Measurements from ENCODE around the gene NIT2. TPM values are rescaled to one million over a fixed set of nuclear protein-coding genes. Genes with fewer than 3 reads are reported as not detected.

NIT2 gene
- total RNA-seq (2011; cell fraction: chromatin; rRNA removed; ENCODE audit: low replicate concordance): 21.7 and 43.7 TPM in 2 replicates
- total RNA-seq (2011; cell fraction: nucleolus; rRNA removed): 13.4 and 13.7 TPM in 2 replicates
- 22.8 and 32.7 TPM in 2 replicates for total RNA-seq (2011; cell fraction: nucleoplasm; rRNA removed)
- 10.9 and 11.4 TPM in 2 replicates for total RNA-seq (2014; rRNA removed)
- 21.5 and 24.8 TPM in 2 replicates for total RNA-seq (2014; rRNA removed; fragmentation: Illumina TruSeq; extraction: Trizol)
- 18.8 and 19.1 TPM in 2 replicates for total RNA-seq (2015; rRNA removed; fragmentation: Illumina TruSeq; extraction: Trizol)
- total RNA-seq (2021): 22.1 and 24.9 TPM in 2 replicates
- polyA plus RNA-seq (2011; rRNA removed): 36.3 and 49.5 TPM in 2 replicates
- 9.1 and 17.4 TPM in 2 replicates for polyA plus RNA-seq (2011; cell fraction: cytosol; rRNA removed)
- polyA plus RNA-seq (2011; cell fraction: nucleus; rRNA removed): 64.7 and 73.1 TPM in 2 replicates
- polyA plus RNA-seq (2012): 28.7 and 29.5 TPM in 2 replicates
- 16.6 and 17.0 TPM in 2 replicates for polyA plus RNA-seq (2014; fragmentation: Illumina TruSeq; extraction: Trizol)
- polyA plus RNA-seq (2014; fragmentation: Nextera tagmentation; extraction: Ambion mirVana): 10 to 100 TPM; 59.9 to 62.2 TPM
- polyA plus RNA-seq (2014; rRNA removed): 26.7 and 26.9 TPM in 2 replicates
- polyA minus RNA-seq (2011; rRNA and poly(A)+ RNA removed): 14.1 and 16.0 TPM in 2 replicates
- 6.1 and 6.9 TPM in 2 replicates for polyA minus RNA-seq (2011; cell fraction: cytosol; rRNA and poly(A)+ RNA removed)
- 12.4 and 14.8 TPM in 2 replicates for polyA minus RNA-seq (2011; cell fraction: nucleus; rRNA and poly(A)+ RNA removed)
- percentile 65 among the genes with signal in this experiment for Bru-seq, nascent RNA
- percentile 64 among the genes with signal in this experiment for BruChase-seq, experiment 1, labeled RNA remaining after a 2-hour chase
- BruChase-seq, experiment 2, labeled RNA remaining after a 6-hour chase: percentile 61 among the genes with signal in this experiment
- long read RNA-seq, experiment 1, full-length matches to known transcripts: 27 of 32 reads
- long read RNA-seq, experiment 1, partial matches to known transcripts: 0 of 32 reads
- long read RNA-seq, experiment 1, other reads (novel, unspliced or antisense): 5 of 32 reads
- long read RNA-seq, experiment 2, full-length matches to known transcripts: 14 of 32 reads
- long read RNA-seq, experiment 2, partial matches to known transcripts: 11 of 32 reads
- long read RNA-seq, experiment 2, other reads (novel, unspliced or antisense): 7 of 32 reads
- long read RNA-seq, experiment 3, full-length matches to known transcripts: 23 of 27 reads
- long read RNA-seq, experiment 3, partial matches to known transcripts: 0 of 27 reads
- long read RNA-seq, experiment 3, other reads (novel, unspliced or antisense): 4 of 27 reads

GRCh38 chr3:100334488-100335351 lies at the start of gene NIT2:
Gene NIT2, plus strand, starts transcription at chr3:100334757. Its CDS starts 35 bp downstream, at chr3:100334792.
- Histone ChIP-seq H3K4me1 (replicated peaks in 1 of 2; ENCODE audit: control insufficient read depth in 2 of 2, insufficient read depth in 2 of 2, low read length in 2 of 2) (peaks cover 9 to 14% of the 10 kb centered on the region in 2 experiments; a peak in 4 of 5 replicates), H3K9ac (ENCODE audit: insufficient read depth in 1 of 2, low read depth in 2 of 2, low read length in 2 of 2) (peak within 1 kb of the TSS; percentile 82 to 93), H3K36me3 (ENCODE audit: control insufficient read depth, insufficient read depth, low read length) (no peaks in the 10 kb centered on the region), H3K27me3 (ENCODE audit: control insufficient read depth in 2 of 2, insufficient read depth in 2 of 2, low read length in 2 of 2) (no peaks in the 10 kb centered on the region), H3K9me1 (ENCODE audit: control insufficient read depth, insufficient read depth, low read length) (no peaks in the 10 kb centered on the region), H3K4me3 (peak within 1 kb of the TSS; percentile 62), H3K9me3 (replicated peaks; ENCODE audit: control insufficient read depth, insufficient read depth, low read depth, low read length) (no peaks in the 10 kb centered on the region), H3K4me2 (ENCODE audit: insufficient read depth, low read length) (peak within 1 kb of the TSS; percentile 92), H4K20me1 (replicated peaks; ENCODE audit: control insufficient read depth, insufficient read depth, low read length) (no peaks in the 10 kb centered on the region), H2AFZ (ENCODE audit: low read depth, low read length) (peak within 1 kb of the TSS; percentile 98), H3K79me2 (ENCODE audit: control insufficient read depth, insufficient read depth, low read length) (peaks cover 7% of the 10 kb centered on the region; the same call in 2 of the 3 replicates), H3K27ac (ENCODE audit: extremely low read depth, low read depth, low read length) (peak within 1 kb of the TSS; percentile 87)
- peak; percentile 95 for ATAC-seq
- intact Hi-C loops (cut with micrococcal nuclease) (no loop called here), in situ Hi-C loops (cut with MboI) (no loop called here)
- DNase-seq (ENCODE audit: extremely low read depth in 1 of 4, low spot score in 3 of 4): peak; percentile 87 to 91 (median 88)
- FAIRE-seq: peak; percentile 75
- ChIA-PET CTCF (ENCODE audit: low intra/inter-chr PET ratio) (no interaction called here), POLR2A (interaction anchor here (0.6 to 2.4 kb wide), 8 partner anchors 9 to 374 kb away, joined by 3 to 6 read pairs (median 3); partner anchors contain the start of genes LNP1, TFG and TOMM70)
- BruUV-seq (replicated peaks): no TSS peak
- WGBS (ENCODE audit: insufficient coverage, low coverage, missing lambda C conversion rate): under 1% methylated on average over 40 of the region's 77 CpGs
- no peak for TF ChIP-seq HDAC6 (IDR thresholded peaks at IDR 0.05; ENCODE audit: low read depth, low read length)
- no peak for TF ChIP-seq ZBTB1 (CRISPR knock-in tag; IDR thresholded peaks at IDR 0.05; ENCODE audit: borderline replicate concordance, low read depth)
- TF ChIP-seq ZNF507 (tag; conservative IDR thresholded peaks at IDR 0.05): no peak
- TF ChIP-seq NKRF (IDR thresholded peaks at IDR 0.05; ENCODE audit: borderline replicate concordance): no peak
- TF ChIP-seq ZNF184 (CRISPR knock-in tag; IDR thresholded peaks at IDR 0.05): no peak
- TF ChIP-seq ZNF79 (CRISPR knock-in tag; IDR thresholded peaks at IDR 0.05; ENCODE audit: low read depth): no peak
- peak; percentile 85 for TF ChIP-seq VEZF1 (CRISPR knock-in tag; IDR thresholded peaks at IDR 0.05)
- TF ChIP-seq FOS (IDR thresholded peaks at IDR 0.05; ENCODE audit: extremely low read depth, insufficient read length): no peak
- TF ChIP-seq HNRNPLL (IDR thresholded peaks at IDR 0.05; ENCODE audit: low read depth, low read length, poor library complexity, severe bottlenecking): peak; percentile 52
- no peak for TF ChIP-seq PKNOX1 (IDR thresholded peaks at IDR 0.05)
- TF ChIP-seq SMARCC2 (IDR thresholded peaks at IDR 0.05; ENCODE audit: low read depth): no peak
